ENCODE measurements around the gene SRP9.

GRCh38 chr1:225814381-225814780, 36.8 kb downstream of the SRP9 start:
- TF ChIP-seq POLR2A (IDR thresholded peaks at IDR 0.05): no peak
- TF ChIP-seq CTCF (IDR thresholded peaks at IDR 0.05): no peak
